Spleen (tissue), 7 donors: Measurements from ENCODE around the gene ZNF780A.

ENCODE experiments used
- CTCF ChIP-seq, 11 experiments: fragments of 200-600 bp in 7 of 11; fragments of 450-650 bp in 4 of 11; sonication (generic) in 4 of 11; IDR thresholded peaks in 8 of 11; conservative IDR thresholded peaks in 3 of 11; 1 replicate in 7 of 11; 2 replicates in 4 of 11; pipeline versions ENCODE4 v1.4.0 to v1.8.0; 2016 to 2021; ENCODE audit warnings: antibody characterized with exemption in 11 of 11, inconsistent platforms in 4 of 11, mild to moderate bottlenecking in 1 of 11
- POLR2A ChIP-seq, 3 donors: fragments of 450-650 bp; IDR thresholded peaks; one replicate each; pipeline ENCODE4 v1.5.1; 2017; ENCODE audit warnings: antibody characterized with exemption in 3 of 3, mild to moderate bottlenecking in 1 of 3
- POLR2AphosphoS5 ChIP-seq, 3 donors: sonication (generic); formaldehyde crosslinking; IDR thresholded peaks; one replicate each; pipeline ENCODE4 v1.5.1; 2017; ENCODE audit warnings: antibody characterized with exemption in 3 of 3
- donor health status: DM: no; HTN: no; CAD: no; lungs with moderate emphysema.
- donor health status: DM: no; HTN: no; CAD: no.
- donor health status: DM: no; HTN: no; CAD: no.

- TF ChIP-seq POLR2AphosphoS5 (IDR thresholded peaks at IDR 0.05) = no peak
- peak; percentile 38 to 83 (median 69) for TF ChIP-seq CTCF (IDR thresholded peaks at IDR 0.05 in 8 of 11, conservative IDR thresholded peaks at IDR 0.05 in 3 of 11)
- no peak for TF ChIP-seq POLR2A (IDR thresholded peaks at IDR 0.05)
Observed at GRCh38 chr19:40139533-40140287, 49.0 kb upstream of the ZNF780A start.
